SU-DHL-6 (cell line): Measurements from ENCODE around the gene KLRD1.
"Not testable (repeated sequence)": the region's sequence is repeated elsewhere in the genome, so short reads cannot be mapped to it uniquely, and the experiment has no call there.

Experiments used
- CTCF ChIP-seq: fragments of 200-600 bp; sonication (generic); IDR thresholded peaks from one replicate; pipeline ENCODE4 v1.5.1; 2017; ENCODE audit warnings: antibody characterized with exemption, mild to moderate bottlenecking, low read length, moderate library complexity; ENCODE audit not compliant: insufficient read depth, poor library complexity, severe bottlenecking
- EZH2phosphoT487 ChIP-seq: fragments of 200-600 bp; sonication (generic), shearing (Covaris generic); conservative IDR thresholded peaks from 2 replicates; pipeline ENCODE4 v1.6.1; 2018; ENCODE audit warnings: mild to moderate bottlenecking, antibody characterized with exemption, low read length, moderate library complexity, mixed read lengths

- not testable (repeated sequence) for TF ChIP-seq CTCF, EZH2phosphoT487
Observed at GRCh38 chr12:10340946-10341345, 33.3 kb downstream of the KLRD1 start.
